Keratinocyte (primary cell): Measurements from ENCODE around the gene PFDN2.

Source experiments
- EZH2 ChIP-seq: IDR thresholded peaks from one replicate; pipeline ENCODE4 v1.6.1; 2012; ENCODE audit warnings: inconsistent platforms, mild to moderate bottlenecking, low read length, moderate library complexity
- TF ChIP-seq, protein P1 (sequence below), 3 experiments: IDR thresholded peaks in 1 of 3; conservative IDR thresholded peaks in 1 of 3; optimal IDR thresholded peaks in 1 of 3; 2 replicates in 2 of 3; 3 replicates in 1 of 3; pipeline versions ENCODE3 to v1.5.1; 2011; ENCODE audit warnings: low read length in 3 of 3, mild to moderate bottlenecking in 3 of 3, moderate library complexity in 2 of 3, control low read depth in 1 of 3, inconsistent platforms in 1 of 3; ENCODE audit not compliant: insufficient read depth in 2 of 3; ENCODE audit errors: extremely low read depth in 1 of 3

DNA sequence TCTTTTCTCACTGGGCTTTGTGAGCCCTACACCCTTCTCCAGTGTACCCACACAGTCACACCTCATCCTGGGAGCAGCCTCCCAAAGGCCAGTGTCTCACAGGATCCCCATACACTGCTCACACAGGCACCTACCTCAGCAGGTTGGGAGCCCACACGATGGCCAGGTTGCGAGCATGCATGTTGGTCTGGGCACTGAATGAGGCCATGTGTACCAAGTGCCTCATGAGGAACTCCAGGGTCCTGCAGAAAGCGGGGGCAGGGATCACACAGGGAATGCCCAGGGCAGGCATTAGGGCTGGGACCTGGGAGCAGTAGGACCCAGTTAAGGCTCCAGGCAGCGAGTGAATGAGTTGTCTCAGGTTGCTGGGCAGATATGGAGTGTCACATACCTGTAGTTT lies 63.6 kb downstream of the PFDN2 start:
- TF ChIP-seq EZH2: no peak
- TF ChIP-seq, protein P1, sequence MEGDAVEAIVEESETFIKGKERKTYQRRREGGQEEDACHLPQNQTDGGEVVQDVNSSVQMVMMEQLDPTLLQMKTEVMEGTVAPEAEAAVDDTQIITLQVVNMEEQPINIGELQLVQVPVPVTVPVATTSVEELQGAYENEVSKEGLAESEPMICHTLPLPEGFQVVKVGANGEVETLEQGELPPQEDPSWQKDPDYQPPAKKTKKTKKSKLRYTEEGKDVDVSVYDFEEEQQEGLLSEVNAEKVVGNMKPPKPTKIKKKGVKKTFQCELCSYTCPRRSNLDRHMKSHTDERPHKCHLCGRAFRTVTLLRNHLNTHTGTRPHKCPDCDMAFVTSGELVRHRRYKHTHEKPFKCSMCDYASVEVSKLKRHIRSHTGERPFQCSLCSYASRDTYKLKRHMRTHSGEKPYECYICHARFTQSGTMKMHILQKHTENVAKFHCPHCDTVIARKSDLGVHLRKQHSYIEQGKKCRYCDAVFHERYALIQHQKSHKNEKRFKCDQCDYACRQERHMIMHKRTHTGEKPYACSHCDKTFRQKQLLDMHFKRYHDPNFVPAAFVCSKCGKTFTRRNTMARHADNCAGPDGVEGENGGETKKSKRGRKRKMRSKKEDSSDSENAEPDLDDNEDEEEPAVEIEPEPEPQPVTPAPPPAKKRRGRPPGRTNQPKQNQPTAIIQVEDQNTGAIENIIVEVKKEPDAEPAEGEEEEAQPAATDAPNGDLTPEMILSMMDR (optimal IDR thresholded peaks at IDR 0.05 in 1 of 3, IDR thresholded peaks at IDR 0.05 in 1 of 3, conservative IDR thresholded peaks at IDR 0.05 in 1 of 3; ENCODE audit: extremely low read depth in 1 of 3, insufficient read depth in 2 of 3, low read length in 3 of 3): no peak
